Activated CD4-positive, alpha-beta T cell treated with anti-CD3 and anti-CD28 coated beads, Interleukin-2, amount 50 U/mL, for 24 hours (primary cell): ENCODE measurements around the gene TM4SF5.

Experiments
- DNase-seq, 2 donors: peaks; one replicate each; pipeline ENCODE4 v3.0.0-alpha.2; 2020; ENCODE audit warnings: low read depth in 1 of 2, low spot score in 1 of 2

The TM4SF5 gene

GRCh38 chr17:4744999-4745969, 26.4 kb upstream of the TM4SF5 start:
- no peak for DNase-seq

- DNase-seq, result no peak
Measured at GRCh38 chr17:4747847-4748246, 23.8 kb upstream of the TM4SF5 start.

- no peak for DNase-seq
Measured at GRCh38 chr17:4748686-4749085, 23.0 kb upstream of the TM4SF5 start.

GRCh38 chr17:4750606-4751005, 21.1 kb upstream of the TM4SF5 start:
- no peak for DNase-seq

- no peak for DNase-seq
Measured at GRCh38 chr17:4751932-4752331, 19.8 kb upstream of the TM4SF5 start.

GRCh38 chr17:4753392-4753791, 18.3 kb upstream of the TM4SF5 start:
- DNase-seq, result no peak

DNA sequence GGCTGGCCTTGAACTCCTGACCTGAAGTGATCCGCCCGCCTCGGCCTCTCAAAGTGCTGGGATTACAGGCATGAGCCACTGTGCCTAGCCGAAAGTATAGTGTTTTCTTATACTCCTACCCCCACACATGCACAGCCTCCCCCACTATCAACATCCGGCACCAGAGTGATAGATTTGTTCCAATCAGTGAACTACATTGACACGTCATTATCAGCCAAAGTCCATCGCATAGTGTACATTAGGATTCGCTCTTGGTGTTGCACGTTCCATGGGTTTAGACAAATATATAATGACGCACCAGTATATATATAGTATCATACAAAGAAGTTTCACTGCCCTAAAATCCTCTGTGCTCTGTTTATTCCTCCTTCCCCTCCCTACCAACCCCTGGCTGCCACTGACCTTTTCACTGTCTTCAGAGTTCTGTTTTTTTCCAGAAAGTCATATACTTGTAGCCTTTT, 11.9 kb upstream of the TM4SF5 start:
- no peak for DNase-seq

DNA sequence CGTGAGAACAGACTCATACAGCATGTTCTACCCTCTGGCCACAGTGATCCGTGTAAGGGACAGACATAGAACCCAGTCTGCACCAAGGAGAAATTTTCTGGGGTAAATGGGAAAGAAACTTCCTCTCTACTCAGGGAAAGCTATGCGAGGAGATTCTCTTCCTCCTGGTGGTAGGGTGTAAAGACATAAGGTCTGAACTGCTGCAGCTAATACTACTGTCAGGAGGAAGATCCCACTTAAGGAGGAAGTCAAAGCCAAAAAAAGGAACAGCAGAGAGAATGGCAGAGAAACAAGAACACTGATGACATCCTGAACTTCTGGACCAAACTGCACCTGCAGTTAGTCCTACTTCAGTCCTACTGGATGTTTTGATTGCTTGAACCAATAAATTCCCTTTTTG, 7.1 kb upstream of the TM4SF5 start:
- no peak for DNase-seq

GRCh38 chr17:4766201-4766600, 5.5 kb upstream of the TM4SF5 start:
- no peak for DNase-seq

- DNase-seq, result no peak
Measured at GRCh38 chr17:4766723-4767122, 5.0 kb upstream of the TM4SF5 start.

GRCh38 chr17:4768298-4768697, 3.4 kb upstream of the TM4SF5 start:
- DNase-seq, result no peak

GRCh38 chr17:4769628-4770027, 2.1 kb upstream of the TM4SF5 start:
- no peak for DNase-seq

- no peak for DNase-seq
Measured at GRCh38 chr17:4772235-4772613, 538 bp downstream of the TM4SF5 start.

DNA sequence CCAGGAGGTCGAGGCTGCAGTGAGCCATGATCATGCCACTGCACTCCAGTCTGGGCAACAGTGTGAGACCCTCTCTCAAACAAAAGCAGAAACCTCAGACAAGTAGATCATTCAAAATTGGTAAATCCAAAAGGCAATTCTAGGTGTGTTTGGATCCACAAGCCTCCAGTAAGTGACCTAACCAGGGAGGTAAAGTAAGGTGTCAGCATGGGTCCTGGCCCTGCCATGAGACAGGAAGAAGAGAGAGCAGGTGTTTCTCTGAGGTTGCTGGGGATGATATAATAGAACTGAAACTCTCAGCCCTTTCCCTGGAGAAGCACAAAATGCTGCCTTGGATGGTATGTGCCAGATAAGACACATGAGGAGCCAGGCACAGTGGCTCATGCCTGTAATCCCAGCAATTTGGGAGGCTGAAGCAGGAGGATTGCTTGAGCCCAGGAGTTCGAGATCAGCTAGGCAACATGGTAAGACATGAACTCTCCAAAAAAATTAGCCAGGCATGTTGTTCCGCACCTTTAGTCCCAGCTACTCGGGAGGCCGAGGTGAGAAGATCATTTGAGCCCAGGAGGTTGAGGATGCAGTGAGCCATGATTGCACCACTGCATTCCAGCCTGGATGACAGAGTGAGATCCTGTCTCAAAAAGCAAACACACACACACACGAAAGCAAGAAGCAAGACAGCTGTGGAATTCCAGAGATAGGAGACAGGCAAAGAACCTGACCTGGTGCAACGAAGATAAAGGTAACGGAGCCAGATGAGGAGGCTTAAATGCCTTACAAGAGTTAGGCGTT, 6.5 kb downstream of the TM4SF5 start:
- no peak for DNase-seq

GRCh38 chr17:4780325-4780955, 8.8 kb downstream of the TM4SF5 start:
- DNase-seq, result no peak

DNA sequence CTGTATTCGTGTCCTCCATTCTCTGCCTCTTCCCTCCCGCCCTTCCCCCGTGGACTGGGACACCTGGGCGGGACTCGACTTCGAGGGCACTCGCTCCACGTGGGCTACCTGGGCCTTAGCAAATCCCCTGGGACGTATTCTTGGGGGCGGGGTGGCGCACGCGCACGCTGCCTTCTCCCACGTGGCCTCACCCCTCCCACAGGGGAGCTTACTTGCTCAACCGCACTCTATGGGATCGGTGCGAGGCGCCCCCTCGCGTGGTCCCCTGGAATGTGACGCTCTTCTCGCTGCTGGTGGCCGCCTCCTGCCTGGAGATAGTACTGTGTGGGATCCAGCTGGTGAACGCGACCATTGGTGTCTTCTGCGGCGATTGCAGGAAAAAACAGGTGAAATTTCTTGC, 11.0 kb downstream of the TM4SF5 start:
- no peak for DNase-seq

- no peak for DNase-seq
Measured at GRCh38 chr17:4785311-4786105, 13.8 kb downstream of the TM4SF5 start.

- DNase-seq, result no peak
Measured at GRCh38 chr17:4786106-4786511, 14.4 kb downstream of the TM4SF5 start, which contains the start of gene VMO1. Gene VMO1, minus strand, starts transcription at chr17:4786364. Its CDS starts 12 bp downstream, at chr17:4786352.

DNA sequence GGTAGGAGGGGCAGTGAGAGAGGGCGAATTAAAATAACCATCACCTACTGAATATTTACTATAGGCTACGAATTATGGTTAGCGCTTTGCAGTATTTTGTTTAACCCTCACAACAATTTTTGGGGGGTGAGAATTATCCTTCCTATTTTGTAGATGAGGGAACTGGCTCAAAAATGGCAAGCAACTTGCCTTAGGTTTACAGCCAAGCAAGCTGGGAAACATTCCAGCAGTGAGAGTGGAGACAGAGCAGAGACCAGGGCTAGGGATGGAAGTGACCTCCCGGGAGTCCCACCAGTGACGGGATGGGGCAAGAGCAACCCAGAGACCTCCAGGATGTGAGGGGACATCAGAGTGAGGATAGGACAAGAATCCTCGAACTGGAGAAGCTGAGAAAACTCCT, 14.8 kb downstream of the TM4SF5 start:
- DNase-seq, result no peak

- no peak for DNase-seq
Measured at GRCh38 chr17:4788159-4788806, 16.6 kb downstream of the TM4SF5 start.
